GM21360 (cell line): ENCODE results near the gene HPS4.
A peak's percentile ranks its signal among the peaks of the same experiment; 100 is the strongest.
"Not testable (repeated sequence)": the region's sequence is repeated elsewhere in the genome, so short reads cannot be mapped to it uniquely, and the experiment has no call there.

Experiments used
- ATAC-seq: cut with Tn5 transposase; IDR thresholded peaks from one replicate; pipeline ENCODE4 v1.9.1; 2021; ENCODE audit warnings: mild to moderate bottlenecking, moderate library complexity; ENCODE audit not compliant: unreplicated experiment

HPS4 gene

GRCh38 chr22:26444777-26445176, 38.8 kb downstream of the HPS4 start:
- no peak for ATAC-seq

- no peak for ATAC-seq
Observed at GRCh38 chr22:26443901-26444690, 39.5 kb downstream of the HPS4 start.

GRCh38 chr22:26442086-26442756, 41.4 kb downstream of the HPS4 start:
- no peak for ATAC-seq

GRCh38 chr22:26439559-26439958, 44.0 kb downstream of the HPS4 start:
- no peak for ATAC-seq

GRCh38 chr22:26438776-26439175, 44.8 kb downstream of the HPS4 start:
- not testable (repeated sequence) for ATAC-seq

GRCh38 chr22:26437694-26438392, 45.7 kb downstream of the HPS4 start:
- no peak for ATAC-seq

GRCh38 chr22:26436903-26437515, 46.6 kb downstream of the HPS4 start:
- ATAC-seq = no peak

GRCh38 chr22:26435327-26436093, 48.1 kb downstream of the HPS4 start:
- ATAC-seq = no peak

- ATAC-seq = no peak
Observed at GRCh38 chr22:26433805-26434204, 49.8 kb downstream of the HPS4 start.

GRCh38 chr22:26432619-26433311, 50.8 kb downstream of the HPS4 start:
- ATAC-seq = no peak

- no peak for ATAC-seq
Observed at GRCh38 chr22:26431261-26431995, 52.2 kb downstream of the HPS4 start.

- ATAC-seq = no peak
Observed at GRCh38 chr22:26430600-26430999, 53.0 kb downstream of the HPS4 start.

- peak; percentile 7 for ATAC-seq
Observed at GRCh38 chr22:26429458-26430286, 53.9 kb downstream of the HPS4 start.

GRCh38 chr22:26428515-26429457, 54.8 kb downstream of the HPS4 start, which contains the start of gene ASPHD2:
TSS of gene ASPHD2 (plus strand) at chr22:26429260. CDS start at chr22:26433616, 4,356 bp downstream.
- ATAC-seq = peak; percentile 54

- no peak for ATAC-seq
Observed at GRCh38 chr22:26426924-26427323, 56.7 kb downstream of the HPS4 start.

- ATAC-seq = no peak
Observed at GRCh38 chr22:26418620-26419019, 65.0 kb downstream of the HPS4 start.

GRCh38 chr22:26417406-26417805, 66.2 kb downstream of the HPS4 start:
- no peak for ATAC-seq
